Gastrocnemius medialis (tissue), 4 donors: ENCODE data around the gene LTB. TPM values are rescaled to one million over a fixed set of nuclear protein-coding genes. Genes with fewer than 3 reads are reported as not detected.
A peak's percentile ranks its signal among the peaks of the same experiment; 100 is the strongest.

Source experiments
- ATAC-seq, 2 donors: fragments of 150-250 bp; one replicate each; pipeline ENCODE4 v1.9.1; 2016
- DNase-seq, 2 donors: peaks; one replicate each; pipeline ENCODE4 v3.0.0-alpha.2; 2019
- H3K27ac ChIP-seq, 4 donors: fragments of 200-600 bp; sonication (generic); 1 replicate in 1 of 4; 2 replicates in 3 of 4; pipeline ENCODE4 v1.5.1; 2016 to 2018; ENCODE audit warnings: mild to moderate bottlenecking in 2 of 4, moderate library complexity in 1 of 4
- H3K27me3 ChIP-seq, 3 donors: fragments of 200-600 bp; sonication (generic) in 2 of 3; 1 replicate in 1 of 3; 2 replicates in 2 of 3; pipeline versions ENCODE4 v1.5.1 to v1.6.0; 2016 to 2019; ENCODE audit warnings: mild to moderate bottlenecking in 1 of 3, moderate library complexity in 1 of 3
- H3K36me3 ChIP-seq, 2 donors: fragments of 200-600 bp; sonication (generic) in 1 of 2; one replicate each; pipeline ENCODE4 v1.5.1; 2017 to 2018
- H3K4me1 ChIP-seq, 2 donors: fragments of 200-600 bp; sonication (generic) in 1 of 2; one replicate each; pipeline ENCODE4 v1.5.1; 2016 to 2017; ENCODE audit warnings: mild to moderate bottlenecking in 2 of 2
- H3K4me3 ChIP-seq, 4 donors: fragments of 200-600 bp; sonication (generic) in 3 of 4; 1 replicate in 1 of 4; 2 replicates in 3 of 4; pipeline ENCODE4 v1.5.1; 2016 to 2019; ENCODE audit warnings: mild to moderate bottlenecking in 2 of 4
- H3K9me3 ChIP-seq, 3 donors: fragments of 200-600 bp; sonication (generic) in 2 of 3; 1 replicate in 1 of 3; 2 replicates in 2 of 3; pipeline ENCODE4 v1.5.1; 2016 to 2019
- CTCF ChIP-seq, 5 experiments: fragments of 450-650 bp in 3 of 5; fragments of 200-600 bp in 2 of 5; sonication (generic) in 2 of 5; IDR thresholded peaks in 4 of 5; conservative IDR thresholded peaks in 1 of 5; 1 replicate in 4 of 5; 2 replicates in 1 of 5; pipeline ENCODE4 v1.5.1; 2016 to 2019; ENCODE audit warnings: antibody characterized with exemption in 5 of 5, mild to moderate bottlenecking in 3 of 5, moderate library complexity in 3 of 5
- POLR2A ChIP-seq, 2 donors: fragments of 450-650 bp; IDR thresholded peaks; one replicate each; pipeline ENCODE4 v1.6.1; 2017; ENCODE audit warnings: antibody characterized with exemption in 2 of 2, mild to moderate bottlenecking in 2 of 2, moderate library complexity in 2 of 2
- in situ Hi-C, 4 donors: fragments of 200-750 bp; cut with MboI; loops; one replicate each; pipeline versions ENCODE4 v1.15.0 to v1.8.0; 2017; ENCODE audit warnings: low sequenced_read_pairs in 4 of 4
- intact Hi-C: fragments of 100-400 bp; cut with DNase I; formaldehyde crosslinking; loops from one replicate; pipeline ENCODE4 v1.15.1; 2023; ENCODE audit warnings: low total_unique reads
- total RNA-seq, 4 donors: library from RNA; depleted of rRNA; stranded (reverse); fragments of >200 nt; gene quantifications; one replicate each; pipeline versions ENCODE4 v1.1.0 to v1.2.3, GENCODE V29; 2016

The LTB gene
- total RNA-seq, 4 donors from 2014 or later = not detected

GRCh38 chr6:31547727-31548543, 34.3 kb downstream of the LTB start:
- intact Hi-C loops = loop anchor here (2.0 to 10.0 kb wide), 7 partner anchors 73 to 1483 kb away; partner anchors contain the start of genes EHMT2, NELFE, NEU1 and POLR1H
- in situ Hi-C loops = loop anchor here (5.0 to 25.0 kb wide), 5 partner anchors 47 to 639 kb away; partner anchors contain the start of genes AGER (in 1 of the 4), AGPAT1 (in 1 of the 4), GPSM3 (in 1 of the 4) and NCR3 (in 1 of the 4)
- no peak for DNase-seq

GRCh38 chr6:31546958-31547726, 35.1 kb downstream of the LTB start, which contains the start of gene NFKBIL1:
TSS of gene NFKBIL1 (plus strand) at chr6:31547608. CDS start at chr6:31547695, 87 bp downstream.
- in situ Hi-C loops (loop anchor here (5.0 to 25.0 kb wide), 5 partner anchors 48 to 640 kb away; partner anchors contain the start of genes AGER (in 1 of the 4), AGPAT1 (in 1 of the 4), GPSM3 (in 1 of the 4) and NCR3 (in 1 of the 4)), intact Hi-C loops (loop anchor here (1.0 to 10.0 kb wide), 9 partner anchors 34 to 1482 kb away; partner anchors contain the start of genes EHMT2, NELFE, NEU1 and POLR1H)
- ATAC-seq = peak; percentile 97 to 98

More at GRCh38 chr6:31547727-31548543, 34.3 kb downstream of the LTB start:
- Histone ChIP-seq H3K27me3 (no peaks in the 10 kb centered on the region), H3K9me3 (no peaks in the 10 kb centered on the region), H3K27ac (peak overlapping the region; percentile 86 to 97 (median 90)), H3K4me3 (peak overlapping the region; percentile 48 to 72 (median 63)), H3K4me1 (peaks cover 16 to 18% of the 10 kb centered on the region in 2 donors), H3K36me3 (peaks cover 0 to 21% of the 10 kb centered on the region in 2 donors)
- no peak for ATAC-seq
- TF ChIP-seq POLR2A (IDR thresholded peaks at IDR 0.05) = no peak
- no peak for TF ChIP-seq CTCF (IDR thresholded peaks at IDR 0.05 in 4 of 5, conservative IDR thresholded peaks at IDR 0.05 in 1 of 5)

GRCh38 chr6:31546339-31546957, 35.8 kb downstream of the LTB start, which contains the start of gene ATP6V1G2:
TSS of gene ATP6V1G2 (minus strand) at chr6:31546608. CDS start at chr6:31546559, 49 bp downstream.
- DNase-seq = peak; percentile 71 to 85
- peak; percentile 64 to 76 for ATAC-seq
- intact Hi-C loops = loop anchor here (1.0 to 10.0 kb wide), 9 partner anchors 35 to 1482 kb away; partner anchors contain the start of genes EHMT2, NELFE, NEU1 and POLR1H
- H3K27me3 ChIP-seq = no peaks in the 10 kb centered on the region
- peaks cover 0 to 21% of the 10 kb centered on the region in 2 donors for H3K36me3 ChIP-seq
- H3K9me3 ChIP-seq = no peaks in the 10 kb centered on the region
- in situ Hi-C loops = loop anchor here (5.0 to 25.0 kb wide), 5 partner anchors 48 to 641 kb away; partner anchors contain the start of genes AGER (in 1 of the 4), AGPAT1 (in 1 of the 4), GPSM3 (in 1 of the 4) and NCR3 (in 1 of the 4)
- peak within 1 kb of the TSS; percentile 86 to 97 (median 90) for H3K27ac ChIP-seq
- peaks cover 20 to 22% of the 10 kb centered on the region in 2 donors for H3K4me1 ChIP-seq
- TF ChIP-seq CTCF (IDR thresholded peaks at IDR 0.05 in 4 of 5, conservative IDR thresholded peaks at IDR 0.05 in 1 of 5) (peak; percentile 95 to 99 (median 97)), POLR2A (IDR thresholded peaks at IDR 0.05) (no peak)
- H3K4me3 ChIP-seq = peak within 1 kb of the TSS; percentile 48 to 72 (median 63)

More at GRCh38 chr6:31546958-31547726, 35.1 kb downstream of the LTB start, which contains the start of gene NFKBIL1:
- H3K4me1 ChIP-seq = peaks cover 20 to 22% of the 10 kb centered on the region in 2 donors
- TF ChIP-seq CTCF (IDR thresholded peaks at IDR 0.05 in 4 of 5, conservative IDR thresholded peaks at IDR 0.05 in 1 of 5) = peak in 1 of 5 experiments; percentile 13
- peak; percentile 64 to 68 for TF ChIP-seq POLR2A (IDR thresholded peaks at IDR 0.05)
- H3K27me3 ChIP-seq = no peaks in the 10 kb centered on the region
- H3K36me3 ChIP-seq = peaks cover 0 to 21% of the 10 kb centered on the region in 2 donors
- H3K9me3 ChIP-seq = no peaks in the 10 kb centered on the region
- peak; percentile 96 for DNase-seq
- peak within 1 kb of the TSS; percentile 86 to 97 (median 90) for H3K27ac ChIP-seq
- peak within 1 kb of the TSS; percentile 48 to 72 (median 63) for H3K4me3 ChIP-seq
